GM19438 (cell line): ENCODE measurements around the gene C17orf50.

Experiments used
- ATAC-seq: cut with Tn5 transposase; IDR thresholded peaks from one replicate; pipeline ENCODE4 v1.9.1; 2021; ENCODE audit warnings: low read depth; ENCODE audit not compliant: unreplicated experiment

The C17orf50 gene

DNA sequence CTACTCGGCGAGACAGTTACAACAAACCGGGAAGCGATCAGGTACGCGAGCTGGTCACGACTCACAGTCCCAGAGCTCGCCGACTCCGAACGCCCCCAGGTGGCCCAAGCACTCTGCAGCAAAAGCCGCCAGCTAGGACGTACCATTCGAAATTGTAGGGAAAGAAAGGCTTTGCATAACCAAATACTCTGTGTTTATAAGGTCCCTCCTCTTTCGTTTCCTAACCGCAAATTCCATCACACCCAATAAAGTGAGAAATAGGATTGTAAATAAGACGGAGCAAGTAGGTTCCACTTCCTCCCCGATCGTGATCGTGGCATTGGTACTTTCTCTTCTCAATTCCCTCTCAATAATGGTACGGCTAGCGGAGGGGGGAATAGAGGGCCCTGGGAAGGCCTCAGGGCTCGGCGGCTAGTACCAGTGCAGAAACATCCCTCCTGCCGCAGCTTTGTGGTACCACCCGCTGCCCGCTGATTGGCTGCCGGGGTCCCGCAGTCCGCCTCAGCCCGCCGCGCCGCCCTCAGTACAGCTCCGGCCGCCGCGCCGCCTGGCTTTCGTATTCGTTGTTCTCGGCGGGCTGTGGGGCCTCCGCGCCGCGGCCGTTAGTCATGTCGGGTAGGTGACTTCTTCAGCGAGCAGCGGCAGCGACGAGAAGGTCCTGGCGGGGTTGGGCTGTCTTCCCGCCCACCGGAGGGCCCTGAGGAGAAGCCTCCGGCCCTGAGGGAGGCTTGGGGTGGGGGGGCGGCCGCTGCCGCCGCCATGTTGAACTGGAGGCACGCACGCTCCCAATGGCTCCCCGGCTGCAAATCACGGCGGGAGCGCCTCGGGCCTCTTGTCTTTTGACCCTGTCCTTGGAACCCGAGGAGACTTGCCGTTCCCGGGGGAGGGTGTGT is 48.5 kb downstream of the C17orf50 start, which contains the start of gene TAF15:
Gene TAF15, plus strand, starts transcription at position 523 of the 893 bp plus-strand sequence. Its CDS starts 86 bp downstream, at position 609.
- ATAC-seq: peak; percentile 83

DNA sequence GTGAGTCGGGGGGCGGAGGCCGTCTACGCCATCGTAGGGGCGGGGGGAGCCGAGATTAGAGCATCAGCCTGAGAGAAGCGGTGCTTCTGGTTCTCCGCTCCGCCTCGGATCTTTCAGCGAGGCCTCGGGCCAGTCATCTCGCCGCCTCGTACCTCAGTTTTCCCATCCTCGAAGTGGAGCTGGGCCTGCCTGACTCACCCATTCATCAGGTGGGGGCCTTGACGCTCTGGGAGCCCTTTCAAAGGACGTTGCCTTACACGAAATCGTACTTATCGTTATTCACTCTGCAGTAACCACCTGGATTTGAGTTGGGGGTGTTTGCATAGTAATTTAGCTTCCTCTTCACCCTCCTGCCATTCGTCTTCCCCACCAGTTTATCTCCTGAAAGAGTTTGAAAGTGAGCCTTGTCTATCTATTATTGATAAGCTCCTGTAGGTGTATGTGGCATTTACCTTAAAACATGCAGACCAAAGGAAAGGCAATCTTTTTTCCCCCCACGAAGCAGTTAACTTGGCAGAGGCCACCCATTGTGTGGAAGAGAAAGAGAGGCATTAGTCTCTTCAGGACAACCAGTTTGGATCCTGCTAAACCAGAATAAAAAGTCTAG is 49.3 kb downstream of the C17orf50 start:
- ATAC-seq: no peak

DNA sequence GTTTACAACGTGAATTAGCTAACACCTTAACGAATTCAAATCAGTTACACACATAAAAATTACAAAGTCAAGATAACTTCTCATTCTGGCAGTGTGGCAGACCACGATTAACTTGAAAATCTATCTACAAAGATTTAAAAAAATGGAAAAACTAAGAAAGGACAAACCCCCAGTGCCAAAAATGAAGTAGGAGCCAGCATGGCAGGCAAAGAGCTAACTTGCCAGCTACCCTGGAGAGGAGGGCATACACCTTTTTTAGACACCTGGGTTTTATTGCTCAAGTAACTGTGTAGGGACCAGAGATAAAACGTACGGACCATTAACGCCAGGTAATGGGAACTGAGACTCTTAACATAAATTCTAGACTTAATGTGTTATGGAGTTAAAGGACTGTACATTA is 51.1 kb downstream of the C17orf50 start:
- ATAC-seq: no peak

DNA sequence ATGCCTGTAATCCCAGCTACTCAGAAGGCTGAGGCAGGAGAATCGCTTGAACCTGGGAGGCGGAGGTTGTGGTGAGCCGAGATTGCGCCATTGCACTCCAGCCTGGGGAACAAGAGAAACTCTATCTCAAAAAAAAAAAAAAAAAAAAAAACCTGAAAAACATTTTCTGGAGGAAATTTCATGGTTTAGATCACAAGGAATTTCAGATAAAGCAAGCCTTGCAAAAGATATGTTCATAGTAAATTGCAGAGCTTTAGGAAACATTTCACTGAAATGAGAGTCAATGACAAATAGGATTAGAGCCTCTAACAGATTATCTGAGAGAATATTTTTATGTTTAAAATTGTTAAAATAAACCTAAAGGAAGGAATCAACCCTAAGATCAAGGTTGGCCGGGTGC is 51.8 kb downstream of the C17orf50 start:
- ATAC-seq: no peak
